ENCODE data around the gene AP5S1.

- TF ChIP-seq POLR2A (IDR thresholded peaks at IDR 0.05; ENCODE audit: low read length), result no peak
- TF ChIP-seq GATA1 (IDR thresholded peaks at IDR 0.05; ENCODE audit: low read depth, low read length), result no peak
Observed at GRCh38 chr20:3808544-3808943, 11.8 kb upstream of the AP5S1 start.

Measured in erythroblast (primary cell).